Measurements from ENCODE around the gene HCN3. TPM values are rescaled to one million over a fixed set of nuclear protein-coding genes. Genes with fewer than 3 reads are reported as not detected.
"Not testable (repeated sequence)": the region's sequence is repeated elsewhere in the genome, so short reads cannot be mapped to it uniquely, and the experiment has no call there.

HCN3 gene
- polyA plus RNA-seq, 1 donor from 2014 or later = 53.2 TPM

- H3K27ac ChIP-seq (ENCODE audit: low read length) = no peak overlapping the region
- no peak overlapping the region for H3K9ac ChIP-seq (ENCODE audit: low read length)
- no peaks in the 10 kb centered on the region for H3K79me2 ChIP-seq (replicated peaks; ENCODE audit: insufficient read depth, low read length)
- TF ChIP-seq SMC3 (conservative IDR thresholded peaks at IDR 0.05; ENCODE audit: poor library complexity) = no peak
- no peak for TF ChIP-seq TAF1 (IDR thresholded peaks at IDR 0.05; ENCODE audit: low read depth)
- TF ChIP-seq EP300 (conservative IDR thresholded peaks at IDR 0.05; ENCODE audit: poor library complexity, severe bottlenecking) = no peak
- TF ChIP-seq POLR2AphosphoS5 (IDR thresholded peaks at IDR 0.05) = no peak
- no peak for TF ChIP-seq EZH2 (IDR thresholded peaks at IDR 0.05; ENCODE audit: borderline replicate concordance, insufficient read depth, low read length, poor library complexity, severe bottlenecking)
- TF ChIP-seq MXI1 (conservative IDR thresholded peaks at IDR 0.05; ENCODE audit: poor library complexity, severe bottlenecking) = no peak
- TF ChIP-seq RAD21 (conservative IDR thresholded peaks at IDR 0.05) = no peak
- TF ChIP-seq CTCF (IDR thresholded peaks at IDR 0.05; ENCODE audit: poor library complexity, severe bottlenecking) = no peak
- no peak for TF ChIP-seq REST (IDR thresholded peaks at IDR 0.05; ENCODE audit: borderline replicate concordance)
- H3K9me2 ChIP-seq (ENCODE audit: insufficient read depth, low read length) = no peaks in the 10 kb centered on the region
- no peaks in the 10 kb centered on the region for H3K9me3 ChIP-seq (ENCODE audit: low read length)
- no peak overlapping the region for H2AFZ ChIP-seq (ENCODE audit: low read depth, low read length)
- peaks cover 7% of the 10 kb centered on the region for H4K20me1 ChIP-seq (ENCODE audit: insufficient read depth)
- H3K4me3 ChIP-seq (ENCODE audit: low read length) = no peak overlapping the region
- no peak overlapping the region for H3K4me2 ChIP-seq (ENCODE audit: low read length)
- no peaks in the 10 kb centered on the region for H3F3A ChIP-seq (ENCODE audit: insufficient read depth, low read length, poor library complexity, severe bottlenecking)
- no peaks in the 10 kb centered on the region for H3K27me3 ChIP-seq (ENCODE audit: insufficient read depth, low read depth, low read length)
- H3K36me3 ChIP-seq (ENCODE audit: insufficient read depth, low read length) = peaks cover 4% of the 10 kb centered on the region
Observed at GRCh38 chr1:155327981-155328380, 50.7 kb downstream of the HCN3 start.

GRCh38 chr1:155328856-155329255 is 51.6 kb downstream of the HCN3 start:
- H3K9me2 ChIP-seq (ENCODE audit: insufficient read depth, low read length); H3K36me3 ChIP-seq (ENCODE audit: insufficient read depth, low read length); H3K27ac ChIP-seq (ENCODE audit: low read length); H3K4me3 ChIP-seq (ENCODE audit: low read length); H3K9me3 ChIP-seq (ENCODE audit: low read length); H2AFZ ChIP-seq (ENCODE audit: low read depth, low read length); H3K4me2 ChIP-seq (ENCODE audit: low read length); H3K9ac ChIP-seq (ENCODE audit: low read length); H3K79me2 ChIP-seq (replicated peaks; ENCODE audit: insufficient read depth, low read length); H3F3A ChIP-seq (ENCODE audit: insufficient read depth, low read length, poor library complexity, severe bottlenecking); H3K27me3 ChIP-seq (ENCODE audit: insufficient read depth, low read depth, low read length); H4K20me1 ChIP-seq (ENCODE audit: insufficient read depth): not testable (repeated sequence)

GRCh38 chr1:155329980-155330598 is 52.8 kb downstream of the HCN3 start:
- Histone ChIP-seq H3K27ac (ENCODE audit: low read length) (no peak overlapping the region), H3K36me3 (ENCODE audit: insufficient read depth, low read length) (peaks cover 4% of the 10 kb centered on the region), H3K9me2 (ENCODE audit: insufficient read depth, low read length) (no peaks in the 10 kb centered on the region), H2AFZ (ENCODE audit: low read depth, low read length) (no peak overlapping the region), H3F3A (ENCODE audit: insufficient read depth, low read length, poor library complexity, severe bottlenecking) (peaks cover 3% of the 10 kb centered on the region), H4K20me1 (ENCODE audit: insufficient read depth) (no peaks in the 10 kb centered on the region), H3K9ac (ENCODE audit: low read length) (no peak overlapping the region), H3K79me2 (replicated peaks; ENCODE audit: insufficient read depth, low read length) (no peaks in the 10 kb centered on the region), H3K4me3 (ENCODE audit: low read length) (no peak overlapping the region), H3K27me3 (ENCODE audit: insufficient read depth, low read depth, low read length) (no peaks in the 10 kb centered on the region), H3K9me3 (ENCODE audit: low read length) (no peaks in the 10 kb centered on the region), H3K4me2 (ENCODE audit: low read length) (no peak overlapping the region)
- TF ChIP-seq SMC3 (conservative IDR thresholded peaks at IDR 0.05; ENCODE audit: poor library complexity) (no peak), RAD21 (conservative IDR thresholded peaks at IDR 0.05) (no peak), TAF1 (IDR thresholded peaks at IDR 0.05; ENCODE audit: low read depth) (no peak), EP300 (conservative IDR thresholded peaks at IDR 0.05; ENCODE audit: poor library complexity, severe bottlenecking) (no peak), REST (IDR thresholded peaks at IDR 0.05; ENCODE audit: borderline replicate concordance) (no peak), EZH2 (IDR thresholded peaks at IDR 0.05; ENCODE audit: borderline replicate concordance, insufficient read depth, low read length, poor library complexity, severe bottlenecking) (no peak), MXI1 (conservative IDR thresholded peaks at IDR 0.05; ENCODE audit: poor library complexity, severe bottlenecking) (no peak)
